ENCODE measurements around the gene B9D2. TPM values are rescaled to one million over a fixed set of nuclear protein-coding genes. Genes with fewer than 3 reads are reported as not detected.

The B9D2 gene
- total RNA-seq, 1 donor from 2014 or later = 2.5 TPM

GRCh38 chr19:41402010-41402409 is 38.1 kb upstream of the B9D2 start:
- H3K27me3 ChIP-seq (ENCODE audit: low read depth) = no peaks in the 10 kb centered on the region
- no peaks in the 10 kb centered on the region for H3K9me3 ChIP-seq (replicated peaks)
- intact Hi-C loops (cut with micrococcal nuclease) = no loop called here
- TF ChIP-seq, protein P1, sequence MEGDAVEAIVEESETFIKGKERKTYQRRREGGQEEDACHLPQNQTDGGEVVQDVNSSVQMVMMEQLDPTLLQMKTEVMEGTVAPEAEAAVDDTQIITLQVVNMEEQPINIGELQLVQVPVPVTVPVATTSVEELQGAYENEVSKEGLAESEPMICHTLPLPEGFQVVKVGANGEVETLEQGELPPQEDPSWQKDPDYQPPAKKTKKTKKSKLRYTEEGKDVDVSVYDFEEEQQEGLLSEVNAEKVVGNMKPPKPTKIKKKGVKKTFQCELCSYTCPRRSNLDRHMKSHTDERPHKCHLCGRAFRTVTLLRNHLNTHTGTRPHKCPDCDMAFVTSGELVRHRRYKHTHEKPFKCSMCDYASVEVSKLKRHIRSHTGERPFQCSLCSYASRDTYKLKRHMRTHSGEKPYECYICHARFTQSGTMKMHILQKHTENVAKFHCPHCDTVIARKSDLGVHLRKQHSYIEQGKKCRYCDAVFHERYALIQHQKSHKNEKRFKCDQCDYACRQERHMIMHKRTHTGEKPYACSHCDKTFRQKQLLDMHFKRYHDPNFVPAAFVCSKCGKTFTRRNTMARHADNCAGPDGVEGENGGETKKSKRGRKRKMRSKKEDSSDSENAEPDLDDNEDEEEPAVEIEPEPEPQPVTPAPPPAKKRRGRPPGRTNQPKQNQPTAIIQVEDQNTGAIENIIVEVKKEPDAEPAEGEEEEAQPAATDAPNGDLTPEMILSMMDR (IDR thresholded peaks at IDR 0.05; ENCODE audit: borderline replicate concordance) = no peak
- DNase-seq = no peak
- H3K27ac ChIP-seq (replicated peaks) = peak overlapping the region; percentile 87
- H3K36me3 ChIP-seq = peaks cover 5% of the 10 kb centered on the region
- no peak overlapping the region for H3K4me3 ChIP-seq
- peaks cover 93% of the 10 kb centered on the region for H3K4me1 ChIP-seq

DNA sequence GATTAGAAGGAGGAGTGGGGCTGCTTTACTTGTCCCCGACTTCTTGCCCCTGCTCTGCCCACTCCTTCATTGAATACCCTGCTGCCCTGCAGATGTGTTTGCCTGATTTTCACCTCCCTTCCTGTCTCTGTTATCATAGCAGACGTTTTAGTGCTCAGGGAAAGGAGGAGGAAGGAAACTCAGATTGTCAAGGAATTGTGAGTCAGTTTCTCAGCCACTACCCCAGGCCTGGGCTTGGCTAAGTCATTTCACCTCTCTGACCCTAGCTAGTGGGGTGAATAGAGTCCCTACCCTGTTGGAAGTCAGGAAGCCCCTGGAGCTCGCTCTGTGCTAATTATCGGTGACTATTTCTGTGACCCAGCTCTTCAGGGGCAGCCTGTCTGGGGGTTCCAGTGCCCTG is 37.5 kb upstream of the B9D2 start:
- DNase-seq = no peak
- no peak overlapping the region for H3K4me3 ChIP-seq
- H3K9me3 ChIP-seq (replicated peaks) = no peaks in the 10 kb centered on the region
- intact Hi-C loops (cut with micrococcal nuclease) = no loop called here
- H3K27me3 ChIP-seq (ENCODE audit: low read depth) = no peaks in the 10 kb centered on the region
- peaks cover 93% of the 10 kb centered on the region for H3K4me1 ChIP-seq
- TF ChIP-seq, protein P1 (IDR thresholded peaks at IDR 0.05; ENCODE audit: borderline replicate concordance) = no peak
- peaks cover 5% of the 10 kb centered on the region for H3K36me3 ChIP-seq
- H3K27ac ChIP-seq (replicated peaks) = peak overlapping the region; percentile 87

DNA sequence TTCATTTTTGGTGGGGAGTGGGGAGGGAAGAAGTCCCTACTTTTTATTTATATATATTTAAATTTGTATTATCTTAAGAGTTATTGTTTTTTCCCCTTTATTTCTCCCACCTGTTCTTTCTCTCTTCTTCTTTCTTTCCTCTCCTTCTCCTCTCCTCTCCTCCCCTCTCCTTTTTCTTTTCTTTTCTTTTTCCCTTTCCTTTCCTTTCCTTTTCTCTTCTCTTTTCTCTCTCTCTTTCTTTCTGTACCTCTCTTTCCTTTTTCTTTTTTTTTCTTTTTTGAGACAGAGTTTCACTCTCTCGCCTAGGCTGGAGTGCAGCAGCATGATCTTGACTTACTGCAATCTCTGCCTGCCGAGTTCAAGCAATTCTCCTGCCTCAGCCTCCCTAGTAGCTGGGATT is 35.6 kb upstream of the B9D2 start:
- TF ChIP-seq, protein P1 (IDR thresholded peaks at IDR 0.05; ENCODE audit: borderline replicate concordance) = no peak
- H3K4me1 ChIP-seq = peaks cover 83% of the 10 kb centered on the region
- no peak for DNase-seq
- intact Hi-C loops (cut with micrococcal nuclease) = no loop called here
- no peaks in the 10 kb centered on the region for H3K27me3 ChIP-seq (ENCODE audit: low read depth)
- H3K4me3 ChIP-seq = no peak overlapping the region
- peaks cover 5% of the 10 kb centered on the region for H3K36me3 ChIP-seq
- peak overlapping the region; percentile 96 for H3K27ac ChIP-seq (replicated peaks)
- H3K9me3 ChIP-seq (replicated peaks) = no peaks in the 10 kb centered on the region

DNA sequence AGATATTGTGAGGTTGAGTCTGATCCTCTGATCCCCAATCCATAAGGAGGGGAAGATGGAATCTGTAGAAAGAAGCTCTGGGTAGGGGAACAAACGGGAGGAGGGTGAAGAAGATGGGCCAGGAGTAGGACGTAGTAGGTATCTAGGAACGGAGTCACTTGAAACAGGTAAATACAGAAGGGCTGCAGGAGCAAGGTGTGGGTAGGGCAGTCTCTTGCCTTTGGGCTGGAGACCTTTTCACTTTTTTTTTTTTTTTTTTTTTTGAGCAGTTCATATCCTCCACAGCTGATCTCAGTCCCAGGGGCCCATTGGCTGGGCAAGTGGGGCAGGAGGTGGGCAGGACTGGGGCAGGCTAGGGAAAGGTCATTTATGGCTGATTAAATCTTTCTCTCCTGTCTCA is 35.1 kb upstream of the B9D2 start:
- peaks cover 5% of the 10 kb centered on the region for H3K36me3 ChIP-seq
- no peak for DNase-seq
- peaks cover 79% of the 10 kb centered on the region for H3K4me1 ChIP-seq
- no peaks in the 10 kb centered on the region for H3K9me3 ChIP-seq (replicated peaks)
- TF ChIP-seq, protein P1 (IDR thresholded peaks at IDR 0.05; ENCODE audit: borderline replicate concordance) = no peak
- peak overlapping the region; percentile 96 for H3K27ac ChIP-seq (replicated peaks)
- no peaks in the 10 kb centered on the region for H3K27me3 ChIP-seq (ENCODE audit: low read depth)
- intact Hi-C loops (cut with micrococcal nuclease) = no loop called here
- H3K4me3 ChIP-seq = peak overlapping the region; percentile 99

DNA sequence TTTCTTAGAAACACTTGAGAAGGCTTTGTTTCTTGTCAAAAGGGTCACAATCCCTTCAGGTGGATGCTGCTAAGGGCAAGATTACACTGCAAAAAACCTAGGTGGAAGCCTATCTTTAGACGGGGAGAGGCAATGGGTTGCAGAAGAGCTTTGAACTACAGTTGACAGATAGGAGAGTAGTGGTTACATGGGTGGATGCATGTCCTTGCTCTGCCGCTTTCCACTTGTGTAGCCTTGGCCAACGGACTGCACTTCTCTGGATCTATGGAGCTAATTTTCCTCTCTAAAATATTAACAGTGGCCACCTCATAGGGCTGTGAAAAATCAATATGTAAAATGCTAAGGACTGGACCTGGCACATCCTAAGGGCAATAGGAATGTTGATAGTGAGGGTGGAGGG is 34.6 kb upstream of the B9D2 start:
- no peak for DNase-seq
- intact Hi-C loops (cut with micrococcal nuclease) = no loop called here
- Histone ChIP-seq H3K27me3 (ENCODE audit: low read depth) (no peaks in the 10 kb centered on the region), H3K9me3 (replicated peaks) (no peaks in the 10 kb centered on the region), H3K4me1 (peaks cover 74% of the 10 kb centered on the region), H3K4me3 (peak overlapping the region; percentile 99), H3K36me3 (peaks cover 5% of the 10 kb centered on the region), H3K27ac (replicated peaks) (peak overlapping the region; percentile 96)
- TF ChIP-seq, protein P1 (IDR thresholded peaks at IDR 0.05; ENCODE audit: borderline replicate concordance) = no peak

- Histone ChIP-seq H3K27me3 (ENCODE audit: low read depth) (no peaks in the 10 kb centered on the region), H3K27ac (replicated peaks) (peak overlapping the region; percentile 96), H3K4me1 (peaks cover 68% of the 10 kb centered on the region), H3K36me3 (peaks cover 5% of the 10 kb centered on the region), H3K9me3 (replicated peaks) (no peaks in the 10 kb centered on the region), H3K4me3 (peak overlapping the region; percentile 99)
- no peak for DNase-seq
- TF ChIP-seq, protein P1 (IDR thresholded peaks at IDR 0.05; ENCODE audit: borderline replicate concordance) = no peak
- intact Hi-C loops (cut with micrococcal nuclease) = no loop called here
These were observed 34.1 kb upstream of the B9D2 start for GRCh38 chr19:41398050-41398418.

All from left ventricle myocardium inferior (tissue), 1 donor.